Measurements from ENCODE around the gene FGD5.

- no peak for TF ChIP-seq POLR2AphosphoS5 (IDR thresholded peaks at IDR 0.05; ENCODE audit: low read depth, low read length)
- no peak for TF ChIP-seq TAF1 (IDR thresholded peaks at IDR 0.05; ENCODE audit: borderline replicate concordance, insufficient read depth, low read length)
- TF ChIP-seq, protein P1, sequence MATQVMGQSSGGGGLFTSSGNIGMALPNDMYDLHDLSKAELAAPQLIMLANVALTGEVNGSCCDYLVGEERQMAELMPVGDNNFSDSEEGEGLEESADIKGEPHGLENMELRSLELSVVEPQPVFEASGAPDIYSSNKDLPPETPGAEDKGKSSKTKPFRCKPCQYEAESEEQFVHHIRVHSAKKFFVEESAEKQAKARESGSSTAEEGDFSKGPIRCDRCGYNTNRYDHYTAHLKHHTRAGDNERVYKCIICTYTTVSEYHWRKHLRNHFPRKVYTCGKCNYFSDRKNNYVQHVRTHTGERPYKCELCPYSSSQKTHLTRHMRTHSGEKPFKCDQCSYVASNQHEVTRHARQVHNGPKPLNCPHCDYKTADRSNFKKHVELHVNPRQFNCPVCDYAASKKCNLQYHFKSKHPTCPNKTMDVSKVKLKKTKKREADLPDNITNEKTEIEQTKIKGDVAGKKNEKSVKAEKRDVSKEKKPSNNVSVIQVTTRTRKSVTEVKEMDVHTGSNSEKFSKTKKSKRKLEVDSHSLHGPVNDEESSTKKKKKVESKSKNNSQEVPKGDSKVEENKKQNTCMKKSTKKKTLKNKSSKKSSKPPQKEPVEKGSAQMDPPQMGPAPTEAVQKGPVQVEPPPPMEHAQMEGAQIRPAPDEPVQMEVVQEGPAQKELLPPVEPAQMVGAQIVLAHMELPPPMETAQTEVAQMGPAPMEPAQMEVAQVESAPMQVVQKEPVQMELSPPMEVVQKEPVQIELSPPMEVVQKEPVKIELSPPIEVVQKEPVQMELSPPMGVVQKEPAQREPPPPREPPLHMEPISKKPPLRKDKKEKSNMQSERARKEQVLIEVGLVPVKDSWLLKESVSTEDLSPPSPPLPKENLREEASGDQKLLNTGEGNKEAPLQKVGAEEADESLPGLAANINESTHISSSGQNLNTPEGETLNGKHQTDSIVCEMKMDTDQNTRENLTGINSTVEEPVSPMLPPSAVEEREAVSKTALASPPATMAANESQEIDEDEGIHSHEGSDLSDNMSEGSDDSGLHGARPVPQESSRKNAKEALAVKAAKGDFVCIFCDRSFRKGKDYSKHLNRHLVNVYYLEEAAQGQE (IDR thresholded peaks at IDR 0.05; ENCODE audit: insufficient read depth in 1 of 2, low read depth in 2 of 2, low read length in 2 of 2), result no peak
- TF ChIP-seq SIN3A (IDR thresholded peaks at IDR 0.05; ENCODE audit: borderline replicate concordance, insufficient read depth, low read length), result no peak
- TF ChIP-seq FOXP2 (optimal IDR thresholded peaks at IDR 0.05; ENCODE audit: borderline replicate concordance, extremely low read depth, extremely low read length, insufficient read depth), result no peak
These were observed 32.4 kb upstream of the FGD5 start for GRCh38 chr3:14786369-14786768.

All from PFSK-1 (cell line).